Stomach (tissue), 4 donors: ENCODE measurements around the gene PNLIP.

Source experiments
- EP300 ChIP-seq: sonication (generic); formaldehyde crosslinking; IDR thresholded peaks from one replicate; pipeline ENCODE4 v1.6.1; 2017; ENCODE audit warnings: antibody characterized with exemption
- POLR2A ChIP-seq, 4 donors: fragments of 450-650 bp; IDR thresholded peaks; one replicate each; pipeline ENCODE4 v1.6.1; 2016; ENCODE audit warnings: antibody characterized with exemption in 4 of 4, control low read depth in 2 of 4, mild to moderate bottlenecking in 1 of 4, moderate library complexity in 1 of 4
- POLR2AphosphoS5 ChIP-seq, 3 donors: sonication (generic); formaldehyde crosslinking; IDR thresholded peaks; one replicate each; pipeline ENCODE4 v1.6.1; 2016; ENCODE audit warnings: antibody characterized with exemption in 3 of 3
- TF ChIP-seq, protein P1 (sequence below), 7 experiments: fragments of 450-650 bp in 4 of 7; fragments of 200-600 bp in 3 of 7; sonication (generic) in 3 of 7; IDR thresholded peaks; one replicate each; pipeline ENCODE4 v1.5.1; 2016 to 2019; ENCODE audit warnings: antibody characterized with exemption in 7 of 7, control low read depth in 2 of 7, mild to moderate bottlenecking in 1 of 7

GRCh38 chr10:116510565-116510964 is 35.2 kb upstream of the PNLIP start:
- TF ChIP-seq, protein P1, sequence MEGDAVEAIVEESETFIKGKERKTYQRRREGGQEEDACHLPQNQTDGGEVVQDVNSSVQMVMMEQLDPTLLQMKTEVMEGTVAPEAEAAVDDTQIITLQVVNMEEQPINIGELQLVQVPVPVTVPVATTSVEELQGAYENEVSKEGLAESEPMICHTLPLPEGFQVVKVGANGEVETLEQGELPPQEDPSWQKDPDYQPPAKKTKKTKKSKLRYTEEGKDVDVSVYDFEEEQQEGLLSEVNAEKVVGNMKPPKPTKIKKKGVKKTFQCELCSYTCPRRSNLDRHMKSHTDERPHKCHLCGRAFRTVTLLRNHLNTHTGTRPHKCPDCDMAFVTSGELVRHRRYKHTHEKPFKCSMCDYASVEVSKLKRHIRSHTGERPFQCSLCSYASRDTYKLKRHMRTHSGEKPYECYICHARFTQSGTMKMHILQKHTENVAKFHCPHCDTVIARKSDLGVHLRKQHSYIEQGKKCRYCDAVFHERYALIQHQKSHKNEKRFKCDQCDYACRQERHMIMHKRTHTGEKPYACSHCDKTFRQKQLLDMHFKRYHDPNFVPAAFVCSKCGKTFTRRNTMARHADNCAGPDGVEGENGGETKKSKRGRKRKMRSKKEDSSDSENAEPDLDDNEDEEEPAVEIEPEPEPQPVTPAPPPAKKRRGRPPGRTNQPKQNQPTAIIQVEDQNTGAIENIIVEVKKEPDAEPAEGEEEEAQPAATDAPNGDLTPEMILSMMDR (IDR thresholded peaks at IDR 0.05) = no peak
- no peak for TF ChIP-seq EP300
- no peak for TF ChIP-seq POLR2AphosphoS5 (IDR thresholded peaks at IDR 0.05)
- no peak for TF ChIP-seq POLR2A (IDR thresholded peaks at IDR 0.05)
